Measurements from ENCODE around the gene KCNE1. TPM values are rescaled to one million over a fixed set of nuclear protein-coding genes. Genes with fewer than 3 reads are reported as not detected.

The KCNE1 gene
- total RNA-seq, 2 experiments from 2014 or later: 0.18 to 0.26 TPM

- DNase-seq (no peak), ATAC-seq (no peak)
- ChIA-PET CTCF (interaction anchor here (0.9 to 1.5 kb wide), 2 partner anchors 9 to 16 kb away, joined by 3 to 5 read pairs; no protein-coding TSS in a partner anchor), POLR2A (no interaction called here)
- Mint-ChIP-seq H3K4me1 (ENCODE audit: low read depth) (peaks cover 13% of the 10 kb centered on the region), H3K27me3 (ENCODE audit: low read depth) (no peaks in the 10 kb centered on the region), H3K27ac (no peak overlapping the region), H3K9me3 (ENCODE audit: insufficient read depth) (no peaks in the 10 kb centered on the region), H3K36me3 (ENCODE audit: low read depth) (no peaks in the 10 kb centered on the region), H3K4me3 (no peak overlapping the region)
Observed at GRCh38 chr21:34533938-34534337, 21.9 kb upstream of the KCNE1 start.

- Mint-ChIP-seq H3K27ac (no peak overlapping the region), H3K4me3 (no peak overlapping the region), H3K27me3 (ENCODE audit: low read depth) (no peaks in the 10 kb centered on the region), H3K4me1 (ENCODE audit: low read depth) (peaks cover 17% of the 10 kb centered on the region), H3K9me3 (ENCODE audit: insufficient read depth) (no peaks in the 10 kb centered on the region), H3K36me3 (ENCODE audit: low read depth) (no peaks in the 10 kb centered on the region)
- DNase-seq (no peak), ATAC-seq (no peak)
- ChIA-PET CTCF (no interaction called here), POLR2A (no interaction called here)
Observed at GRCh38 chr21:34531399-34531798, 19.4 kb upstream of the KCNE1 start.

- POLR2A ChIA-PET: no interaction called here
- CTCF ChIA-PET: interaction anchor here (1.3 kb wide), 1 partner anchor 12 kb away, joined by 6 read pairs; no protein-coding TSS in a partner anchor
Observed at GRCh38 chr21:34530261-34530660, 18.3 kb upstream of the KCNE1 start.

GRCh38 chr21:34528131-34528561, 16.1 kb upstream of the KCNE1 start:
- no peak overlapping the region for H3K27ac Mint-ChIP-seq
- peaks cover 7% of the 10 kb centered on the region for H3K4me1 Mint-ChIP-seq (ENCODE audit: low read depth)
- DNase-seq (no peak), ATAC-seq (no peak)
- POLR2A ChIA-PET: no interaction called here
- no peak overlapping the region for H3K4me3 Mint-ChIP-seq
- CTCF ChIA-PET: no interaction called here
- no peaks in the 10 kb centered on the region for H3K27me3 Mint-ChIP-seq (ENCODE audit: low read depth)
- H3K36me3 Mint-ChIP-seq (ENCODE audit: low read depth): no peaks in the 10 kb centered on the region
- no peaks in the 10 kb centered on the region for H3K9me3 Mint-ChIP-seq (ENCODE audit: insufficient read depth)

More at GRCh38 chr21:34530261-34530660, 18.3 kb upstream of the KCNE1 start:
- ATAC-seq (no peak), DNase-seq (no peak)
- H3K4me3 Mint-ChIP-seq: no peak overlapping the region
- no peaks in the 10 kb centered on the region for H3K36me3 Mint-ChIP-seq (ENCODE audit: low read depth)
- peaks cover 18% of the 10 kb centered on the region for H3K4me1 Mint-ChIP-seq (ENCODE audit: low read depth)
- H3K27ac Mint-ChIP-seq: no peak overlapping the region
- no peaks in the 10 kb centered on the region for H3K27me3 Mint-ChIP-seq (ENCODE audit: low read depth)
- H3K9me3 Mint-ChIP-seq (ENCODE audit: insufficient read depth): no peaks in the 10 kb centered on the region

- Mint-ChIP-seq H3K4me1 (ENCODE audit: low read depth) (peaks cover 7% of the 10 kb centered on the region), H3K27me3 (ENCODE audit: low read depth) (no peaks in the 10 kb centered on the region), H3K4me3 (peak overlapping the region; percentile 53), H3K9me3 (ENCODE audit: insufficient read depth) (no peaks in the 10 kb centered on the region), H3K36me3 (ENCODE audit: low read depth) (no peaks in the 10 kb centered on the region), H3K27ac (no peak overlapping the region)
- POLR2A ChIA-PET: no interaction called here
- no peak for DNase-seq
- ATAC-seq: peak; percentile 60
- CTCF ChIA-PET: interaction anchor here (1.1 to 2.3 kb wide), 6 partner anchors 9 to 105 kb away, joined by 3 to 17 read pairs (median 5); no protein-coding TSS in a partner anchor
Observed at GRCh38 chr21:34526618-34527290, 14.7 kb upstream of the KCNE1 start.

- no peak overlapping the region for H3K27ac Mint-ChIP-seq
- DNase-seq: no peak
- ChIA-PET CTCF (interaction anchor here (1.1 to 2.3 kb wide), 6 partner anchors 9 to 105 kb away, joined by 3 to 17 read pairs (median 5); no protein-coding TSS in a partner anchor), POLR2A (no interaction called here)
- H3K36me3 Mint-ChIP-seq (ENCODE audit: low read depth): no peaks in the 10 kb centered on the region
- no peaks in the 10 kb centered on the region for H3K27me3 Mint-ChIP-seq (ENCODE audit: low read depth)
- peaks cover 7% of the 10 kb centered on the region for H3K4me1 Mint-ChIP-seq (ENCODE audit: low read depth)
- peak overlapping the region; percentile 53 for H3K4me3 Mint-ChIP-seq
- H3K9me3 Mint-ChIP-seq (ENCODE audit: insufficient read depth): no peaks in the 10 kb centered on the region
- no peak for ATAC-seq
Observed at GRCh38 chr21:34526241-34526617, 14.2 kb upstream of the KCNE1 start.

- ATAC-seq: no peak
- Mint-ChIP-seq H3K27ac (no peak overlapping the region), H3K9me3 (ENCODE audit: insufficient read depth) (no peaks in the 10 kb centered on the region), H3K4me3 (no peak overlapping the region), H3K36me3 (ENCODE audit: low read depth) (no peaks in the 10 kb centered on the region), H3K27me3 (ENCODE audit: low read depth) (no peaks in the 10 kb centered on the region), H3K4me1 (ENCODE audit: low read depth) (peaks cover 7% of the 10 kb centered on the region)
- ChIA-PET CTCF (interaction anchor here (1.3 to 2.3 kb wide), 3 partner anchors 7 to 19 kb away, joined by 5 to 17 read pairs (median 5); no protein-coding TSS in a partner anchor), POLR2A (interaction anchor here (0.7 kb wide), 1 partner anchor 221 kb away, joined by 3 read pairs; no protein-coding TSS in a partner anchor)
- DNase-seq: no peak
Observed at GRCh38 chr21:34524646-34525601, 12.9 kb upstream of the KCNE1 start.

GRCh38 chr21:34523019-34523555, 11.1 kb upstream of the KCNE1 start:
- ChIA-PET CTCF (interaction anchor here (0.7 to 1.2 kb wide), 2 partner anchors 19 to 175 kb away, joined by 3 read pairs; no protein-coding TSS in a partner anchor), POLR2A (no interaction called here)
- Mint-ChIP-seq H3K4me1 (ENCODE audit: low read depth) (peaks cover 8% of the 10 kb centered on the region), H3K27ac (no peak overlapping the region), H3K9me3 (ENCODE audit: insufficient read depth) (no peaks in the 10 kb centered on the region), H3K36me3 (ENCODE audit: low read depth) (no peaks in the 10 kb centered on the region), H3K27me3 (ENCODE audit: low read depth) (no peaks in the 10 kb centered on the region), H3K4me3 (no peak overlapping the region)
- ATAC-seq: no peak
- DNase-seq: no peak

- H3K27ac Mint-ChIP-seq: no peak overlapping the region
- ATAC-seq: no peak
- no peaks in the 10 kb centered on the region for H3K36me3 Mint-ChIP-seq (ENCODE audit: low read depth)
Observed at GRCh38 chr21:34522284-34522683, 10.3 kb upstream of the KCNE1 start.

GRCh38 chr21:34521561-34521960, 9.6 kb upstream of the KCNE1 start:
- CTCF ChIA-PET: interaction anchor here (0.9 kb wide), 1 partner anchor 17 kb away, joined by 3 read pairs; no protein-coding TSS in a partner anchor
- Mint-ChIP-seq H3K27me3 (ENCODE audit: low read depth) (no peaks in the 10 kb centered on the region), H3K4me3 (no peak overlapping the region), H3K36me3 (ENCODE audit: low read depth) (no peaks in the 10 kb centered on the region), H3K9me3 (ENCODE audit: insufficient read depth) (no peaks in the 10 kb centered on the region), H3K27ac (no peak overlapping the region), H3K4me1 (ENCODE audit: low read depth) (peaks cover 18% of the 10 kb centered on the region)
- ATAC-seq: no peak
- DNase-seq: no peak
- POLR2A ChIA-PET: no interaction called here

More at GRCh38 chr21:34522284-34522683, 10.3 kb upstream of the KCNE1 start:
- POLR2A ChIA-PET: interaction anchor here (0.6 kb wide), 1 partner anchor 577 kb away, joined by 3 read pairs; no protein-coding TSS in a partner anchor
- peaks cover 16% of the 10 kb centered on the region for H3K4me1 Mint-ChIP-seq (ENCODE audit: low read depth)
- H3K27me3 Mint-ChIP-seq (ENCODE audit: low read depth): no peaks in the 10 kb centered on the region
- H3K9me3 Mint-ChIP-seq (ENCODE audit: insufficient read depth): no peaks in the 10 kb centered on the region
- CTCF ChIA-PET: interaction anchor here (0.9 kb wide), 1 partner anchor 16 kb away, joined by 3 read pairs; no protein-coding TSS in a partner anchor
- H3K4me3 Mint-ChIP-seq: no peak overlapping the region
- DNase-seq: no peak

- ChIA-PET CTCF (no interaction called here), POLR2A (no interaction called here)
- no peaks in the 10 kb centered on the region for H3K36me3 Mint-ChIP-seq (ENCODE audit: low read depth)
- H3K27ac Mint-ChIP-seq: no peak overlapping the region
- peaks cover 14% of the 10 kb centered on the region for H3K4me1 Mint-ChIP-seq (ENCODE audit: low read depth)
- DNase-seq: no peak
- no peak for ATAC-seq
- H3K27me3 Mint-ChIP-seq (ENCODE audit: low read depth): no peaks in the 10 kb centered on the region
- no peaks in the 10 kb centered on the region for H3K9me3 Mint-ChIP-seq (ENCODE audit: insufficient read depth)
- H3K4me3 Mint-ChIP-seq: no peak overlapping the region
Observed at GRCh38 chr21:34520764-34521508, 8.9 kb upstream of the KCNE1 start.
